Measurements from ENCODE around the gene CSRP2. TPM values are rescaled to one million over a fixed set of nuclear protein-coding genes. Genes with fewer than 3 reads are reported as not detected.

The CSRP2 gene
- total RNA-seq (257 and 295 TPM in 2 replicates), polyA plus RNA-seq (420 and 558 TPM in 2 replicates)

DNA sequence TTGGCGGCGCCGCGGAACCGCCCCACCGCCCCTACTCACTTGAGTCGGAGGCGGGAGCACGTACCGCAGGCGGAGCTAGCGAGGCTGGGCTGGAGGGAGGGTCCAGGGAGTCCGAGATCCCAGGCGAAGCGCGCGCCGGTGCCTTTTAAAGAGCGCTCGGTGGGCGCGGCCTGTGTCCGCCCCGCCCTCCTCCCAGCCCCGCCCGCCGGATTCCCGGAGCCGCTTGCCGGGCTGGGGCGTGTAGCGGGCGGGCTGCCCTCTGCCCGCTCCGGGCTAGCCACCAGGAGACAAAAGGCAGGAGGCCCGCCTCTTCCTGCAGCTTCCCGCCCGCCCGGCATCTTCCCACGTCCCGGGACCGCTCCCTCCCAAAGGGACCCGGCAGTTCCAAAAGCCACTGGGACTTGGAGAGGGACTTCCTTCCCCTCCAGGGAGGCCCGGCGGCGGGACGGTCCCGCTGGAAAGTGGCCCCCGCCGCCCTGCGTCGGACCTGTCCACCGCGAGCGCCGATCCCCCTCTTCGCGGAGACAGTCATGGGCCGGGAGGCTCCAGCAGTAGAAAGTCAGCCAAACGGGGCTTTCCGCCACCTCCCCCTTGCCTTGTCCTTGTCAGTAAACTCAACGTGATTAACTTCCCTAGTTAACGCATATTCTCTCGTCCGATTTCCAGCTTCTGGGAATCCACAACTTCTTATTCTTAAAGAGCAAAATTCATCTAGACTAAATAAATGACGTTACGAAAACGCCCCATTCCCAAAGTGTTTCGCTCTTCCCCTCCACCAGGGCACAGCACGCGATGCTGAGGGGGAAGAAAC is at the start of gene CSRP2:
Gene CSRP2 (minus strand): TSS at position 121 of the 811 bp plus-strand sequence. CDS start 12,759 bp downstream, outside the sequence.
- H3K9me3 ChIP-seq (ENCODE audit: low read depth): no peaks in the 10 kb centered on the region
- H3K27ac ChIP-seq: peak within 1 kb of the TSS; percentile 95
- H3K4me3 ChIP-seq: peak within 1 kb of the TSS; percentile 83
- peak; percentile 90 to 98 for DNase-seq (ENCODE audit: low read depth in 1 of 2, low spot score in 1 of 2)
- no peaks in the 10 kb centered on the region for H3K36me3 ChIP-seq
- TF ChIP-seq, protein P1, sequence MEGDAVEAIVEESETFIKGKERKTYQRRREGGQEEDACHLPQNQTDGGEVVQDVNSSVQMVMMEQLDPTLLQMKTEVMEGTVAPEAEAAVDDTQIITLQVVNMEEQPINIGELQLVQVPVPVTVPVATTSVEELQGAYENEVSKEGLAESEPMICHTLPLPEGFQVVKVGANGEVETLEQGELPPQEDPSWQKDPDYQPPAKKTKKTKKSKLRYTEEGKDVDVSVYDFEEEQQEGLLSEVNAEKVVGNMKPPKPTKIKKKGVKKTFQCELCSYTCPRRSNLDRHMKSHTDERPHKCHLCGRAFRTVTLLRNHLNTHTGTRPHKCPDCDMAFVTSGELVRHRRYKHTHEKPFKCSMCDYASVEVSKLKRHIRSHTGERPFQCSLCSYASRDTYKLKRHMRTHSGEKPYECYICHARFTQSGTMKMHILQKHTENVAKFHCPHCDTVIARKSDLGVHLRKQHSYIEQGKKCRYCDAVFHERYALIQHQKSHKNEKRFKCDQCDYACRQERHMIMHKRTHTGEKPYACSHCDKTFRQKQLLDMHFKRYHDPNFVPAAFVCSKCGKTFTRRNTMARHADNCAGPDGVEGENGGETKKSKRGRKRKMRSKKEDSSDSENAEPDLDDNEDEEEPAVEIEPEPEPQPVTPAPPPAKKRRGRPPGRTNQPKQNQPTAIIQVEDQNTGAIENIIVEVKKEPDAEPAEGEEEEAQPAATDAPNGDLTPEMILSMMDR (IDR thresholded peaks at IDR 0.05; ENCODE audit: low read depth, low read length): peak; percentile 36
- H3K4me1 ChIP-seq (ENCODE audit: low read depth): peaks cover 48% of the 10 kb centered on the region
- H3K27me3 ChIP-seq: no peaks in the 10 kb centered on the region

DNA sequence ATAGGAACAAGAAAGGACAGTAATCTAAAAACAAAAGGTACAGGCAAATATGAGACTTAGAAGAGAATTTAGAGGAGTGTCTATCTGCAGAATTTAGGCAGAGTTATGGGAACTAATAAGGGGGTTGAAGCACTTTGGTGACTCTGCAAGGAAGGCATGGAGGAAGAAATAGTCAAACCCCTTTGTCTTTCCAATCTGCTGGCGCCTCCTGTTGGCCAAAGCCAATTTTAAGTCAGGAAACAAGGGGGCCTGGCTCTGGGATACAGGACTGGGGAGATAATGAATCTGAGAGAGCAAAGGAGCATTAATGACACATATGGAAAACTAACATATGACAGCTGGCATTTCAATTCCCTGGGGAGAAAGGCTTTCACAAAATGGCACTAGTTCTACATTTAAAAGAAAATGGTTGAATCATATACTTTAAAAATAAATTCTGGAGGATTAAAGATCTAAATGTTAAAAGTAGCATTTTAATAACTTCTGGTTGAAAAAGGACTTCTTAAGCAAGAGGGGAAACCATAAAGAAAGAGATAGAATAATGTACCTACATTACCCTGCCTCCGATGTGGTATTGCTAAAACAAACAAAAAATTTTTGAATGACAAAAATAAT is 48.5 kb upstream of the CSRP2 start:
- peak; percentile 54 to 72 for DNase-seq (ENCODE audit: low read depth in 1 of 2, low spot score in 1 of 2)
- Histone ChIP-seq H3K4me1 (ENCODE audit: low read depth) (no peaks in the 10 kb centered on the region), H3K4me3 (no peak overlapping the region), H3K27me3 (no peaks in the 10 kb centered on the region), H3K36me3 (no peaks in the 10 kb centered on the region), H3K27ac (no peak overlapping the region), H3K9me3 (ENCODE audit: low read depth) (no peaks in the 10 kb centered on the region)
- TF ChIP-seq, protein P1 (IDR thresholded peaks at IDR 0.05; ENCODE audit: low read depth, low read length): peak; percentile 78

DNA sequence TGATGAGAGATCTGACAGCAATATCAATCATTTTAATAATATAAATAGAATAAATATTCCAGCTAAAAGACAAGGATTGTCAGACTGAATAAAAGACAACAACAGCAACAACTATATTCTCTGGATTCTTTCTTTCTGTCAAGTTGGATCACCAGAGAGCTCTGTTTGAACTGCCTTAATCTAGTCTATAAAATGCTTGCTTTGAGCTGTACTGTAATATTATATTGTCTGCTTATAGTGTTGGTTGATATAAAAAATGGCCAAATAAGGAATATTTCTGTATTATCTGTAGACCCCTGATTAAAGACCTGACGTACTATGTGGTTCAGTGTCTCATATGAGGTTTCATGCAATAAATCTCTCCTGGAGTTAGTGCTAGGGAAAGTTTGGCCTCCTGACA is 46.3 kb upstream of the CSRP2 start:
- Histone ChIP-seq H3K9me3 (ENCODE audit: low read depth) (no peaks in the 10 kb centered on the region), H3K36me3 (no peaks in the 10 kb centered on the region), H3K4me1 (ENCODE audit: low read depth) (no peaks in the 10 kb centered on the region), H3K4me3 (no peak overlapping the region), H3K27ac (no peak overlapping the region), H3K27me3 (no peaks in the 10 kb centered on the region)
- DNase-seq (ENCODE audit: low read depth in 1 of 2, low spot score in 1 of 2): no peak
- TF ChIP-seq, protein P1 (IDR thresholded peaks at IDR 0.05; ENCODE audit: low read depth, low read length): no peak

DNA sequence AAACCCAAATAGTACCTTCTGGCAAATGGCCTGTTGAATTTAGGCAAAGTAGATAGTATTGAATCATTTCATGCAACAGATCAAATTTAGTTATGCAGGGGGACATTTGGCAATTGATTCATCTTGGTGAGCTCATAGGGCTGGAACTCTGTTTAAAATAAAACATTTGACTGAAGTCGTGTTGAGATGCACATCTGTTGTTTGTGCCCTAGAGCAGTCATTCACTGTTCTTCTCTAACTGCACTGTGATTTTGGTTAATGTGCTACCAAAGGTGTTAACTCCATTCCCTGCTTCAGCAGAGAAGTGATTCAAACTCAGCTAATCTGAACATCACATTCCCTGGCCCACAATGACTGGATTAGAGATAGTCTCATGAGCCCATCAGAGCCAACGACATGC is 44.0 kb upstream of the CSRP2 start:
- Histone ChIP-seq H3K36me3 (no peaks in the 10 kb centered on the region), H3K27ac (no peak overlapping the region), H3K4me1 (ENCODE audit: low read depth) (no peaks in the 10 kb centered on the region), H3K4me3 (no peak overlapping the region), H3K27me3 (no peaks in the 10 kb centered on the region), H3K9me3 (ENCODE audit: low read depth) (no peaks in the 10 kb centered on the region)
- no peak for DNase-seq (ENCODE audit: low read depth in 1 of 2, low spot score in 1 of 2)
- TF ChIP-seq, protein P1 (IDR thresholded peaks at IDR 0.05; ENCODE audit: low read depth, low read length): no peak

DNA sequence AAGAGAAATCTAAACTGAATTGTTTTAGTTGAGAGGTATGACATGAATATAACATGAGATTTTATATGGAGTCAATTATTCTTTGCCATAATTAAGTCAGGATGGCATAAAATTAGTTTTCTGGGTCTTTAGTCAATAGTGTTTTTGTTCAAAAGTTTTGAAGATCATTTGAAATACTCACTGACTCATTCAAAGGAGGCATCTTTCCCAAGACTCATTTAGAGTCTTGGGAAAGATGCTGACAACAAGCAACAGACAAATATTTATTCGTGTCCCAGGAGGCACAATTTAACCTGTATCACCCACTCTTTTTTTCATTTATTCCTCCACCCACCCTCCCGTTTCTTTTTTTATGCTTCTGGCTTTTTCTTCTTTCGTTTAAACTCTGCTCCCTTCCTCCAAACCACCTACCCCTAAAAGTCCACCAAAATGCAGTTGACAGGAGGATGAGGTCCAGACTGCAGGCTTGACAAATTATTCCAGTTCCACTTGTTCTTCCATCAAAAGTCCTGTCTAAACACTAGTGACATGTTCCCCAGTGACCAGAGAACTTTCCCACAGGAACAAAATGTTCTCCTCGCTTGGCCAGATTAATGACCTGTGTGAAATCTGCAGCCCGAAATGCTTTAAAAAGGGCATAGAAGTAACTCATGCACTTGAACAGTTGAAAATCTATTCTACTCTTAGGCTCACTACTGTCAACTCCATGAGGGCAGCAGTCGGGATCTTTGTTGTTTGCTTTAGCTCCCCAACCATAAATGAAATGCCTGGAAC is 43.3 kb upstream of the CSRP2 start:
- Histone ChIP-seq H3K36me3 (no peaks in the 10 kb centered on the region), H3K9me3 (ENCODE audit: low read depth) (no peaks in the 10 kb centered on the region), H3K4me3 (no peak overlapping the region), H3K27me3 (no peaks in the 10 kb centered on the region), H3K27ac (no peak overlapping the region), H3K4me1 (ENCODE audit: low read depth) (no peaks in the 10 kb centered on the region)
- TF ChIP-seq, protein P1 (IDR thresholded peaks at IDR 0.05; ENCODE audit: low read depth, low read length): no peak
- no peak for DNase-seq (ENCODE audit: low read depth in 1 of 2, low spot score in 1 of 2)

Measured in cardiac muscle cell (in vitro differentiated cells and primary cell).